ENCODE measurements around the gene CPLX3. TPM values are rescaled to one million over a fixed set of nuclear protein-coding genes. Genes with fewer than 3 reads are reported as not detected.

CPLX3 gene
- total RNA-seq, 4 donors from 2014 or later, result not detected

GRCh38 chr15:74786551-74787165, 39.8 kb upstream of the CPLX3 start:
- ATAC-seq, result no peak

DNA sequence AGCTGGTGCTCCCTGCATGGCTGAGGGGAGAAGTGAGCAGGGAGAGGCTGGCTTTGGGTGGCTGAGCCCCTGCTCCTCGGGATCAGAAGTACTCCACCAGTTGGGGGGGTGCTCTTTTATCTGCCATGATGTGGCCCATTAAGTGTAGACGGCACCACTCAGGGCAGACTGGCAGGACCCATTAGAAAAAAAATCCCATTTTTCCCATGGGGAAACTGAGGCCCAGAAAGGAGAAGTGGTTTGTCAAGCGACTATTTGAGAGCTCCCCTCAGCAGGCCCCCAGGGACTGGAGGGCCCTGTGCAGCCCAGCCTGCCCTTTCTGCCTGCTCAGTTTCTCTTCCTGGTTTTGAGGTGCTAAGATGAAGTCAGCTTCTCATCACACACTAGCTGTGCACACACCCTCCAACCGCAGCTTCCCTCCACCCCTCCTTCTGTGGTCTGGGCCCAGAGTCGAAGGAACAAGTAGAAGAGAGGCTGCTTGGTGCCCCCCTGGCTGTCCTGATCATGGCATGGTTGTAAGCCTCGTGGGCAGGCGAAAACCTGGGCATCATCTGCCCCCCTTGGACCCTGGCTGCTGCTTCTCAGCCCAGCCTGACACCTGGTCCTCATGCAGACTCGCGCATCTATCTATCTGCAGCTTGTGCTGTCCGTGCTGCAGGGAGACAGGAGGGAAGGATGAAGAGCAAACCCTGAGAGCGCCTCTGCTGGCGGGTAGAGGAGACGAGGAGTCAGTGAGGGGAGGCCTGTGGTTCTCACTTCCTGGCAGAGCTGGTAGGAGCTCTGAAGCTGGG, 39.0 kb upstream of the CPLX3 start:
- H3K27ac ChIP-seq, result peak overlapping the region in 3 of 4 donors; percentile 56 to 87 (median 68)
- ATAC-seq, result peak; percentile 57
- H3K4me3 ChIP-seq, result no peak overlapping the region
- peak in 1 of 4 experiments; percentile 24 for TF ChIP-seq CTCF (IDR thresholded peaks at IDR 0.05)
- TF ChIP-seq POLR2A (IDR thresholded peaks at IDR 0.05), result no peak
- peaks cover 0 to 100% (median 69%) of the 10 kb centered on the region in 3 donors for H3K4me1 ChIP-seq
- H3K9me3 ChIP-seq, result no peaks in the 10 kb centered on the region
- no peaks in the 10 kb centered on the region for H3K36me3 ChIP-seq
- no peaks in the 10 kb centered on the region for H3K27me3 ChIP-seq
- 44 to 64% methylated on average over 3 to 7 of the region's 13 CpGs for WGBS, 2 donors (ENCODE audit: low coverage in 1 of 2)

More at GRCh38 chr15:74786551-74787165, 39.8 kb upstream of the CPLX3 start:
- Histone ChIP-seq H3K27me3 (no peaks in the 10 kb centered on the region), H3K36me3 (no peaks in the 10 kb centered on the region), H3K4me3 (no peak overlapping the region), H3K9me3 (no peaks in the 10 kb centered on the region), H3K4me1 (peaks cover 0 to 94% (median 70%) of the 10 kb centered on the region in 3 donors), H3K27ac (peak overlapping the region in 3 of 4 donors; percentile 56 to 87 (median 68))
- no peak for TF ChIP-seq POLR2AphosphoS5 (IDR thresholded peaks at IDR 0.05)
- no peak for TF ChIP-seq CTCF (IDR thresholded peaks at IDR 0.05)
- TF ChIP-seq POLR2A (IDR thresholded peaks at IDR 0.05), result no peak
- TF ChIP-seq EP300 (IDR thresholded peaks at IDR 0.05), result no peak
- WGBS, 2 donors (ENCODE audit: low coverage in 1 of 2), result 43% methylated on average over 1 of the region's 7 CpGs; no CpG with 5 or more reads in 1 of the 2 donors

GRCh38 chr15:74788042-74788682, 38.3 kb upstream of the CPLX3 start:
- no peak for ATAC-seq
- H3K4me3 ChIP-seq, result no peak overlapping the region
- H3K27ac ChIP-seq, result peak overlapping the region in 3 of 4 donors; percentile 56 to 87 (median 68)
- no peaks in the 10 kb centered on the region for H3K9me3 ChIP-seq
- no peaks in the 10 kb centered on the region for H3K36me3 ChIP-seq
- TF ChIP-seq POLR2AphosphoS5 (IDR thresholded peaks at IDR 0.05) (no peak), EP300 (IDR thresholded peaks at IDR 0.05) (no peak), CTCF (IDR thresholded peaks at IDR 0.05) (no peak), POLR2A (IDR thresholded peaks at IDR 0.05) (no peak)
- WGBS, 2 donors (ENCODE audit: low coverage in 1 of 2), result 53 to 67% methylated on average over 2 to 5 of the region's 7 CpGs
- H3K27me3 ChIP-seq, result no peaks in the 10 kb centered on the region
- H3K4me1 ChIP-seq, result peaks cover 0 to 100% (median 68%) of the 10 kb centered on the region in 3 donors

GRCh38 chr15:74788683-74789151, 37.7 kb upstream of the CPLX3 start:
- H3K27me3 ChIP-seq, result no peaks in the 10 kb centered on the region
- H3K4me1 ChIP-seq, result peaks cover 0 to 100% (median 66%) of the 10 kb centered on the region in 3 donors
- H3K9me3 ChIP-seq, result no peaks in the 10 kb centered on the region
- peak overlapping the region in 3 of 4 donors; percentile 56 to 87 (median 70) for H3K27ac ChIP-seq
- no peak for ATAC-seq
- H3K4me3 ChIP-seq, result no peak overlapping the region
- no peaks in the 10 kb centered on the region for H3K36me3 ChIP-seq
- WGBS, 2 donors (ENCODE audit: low coverage in 1 of 2), result 59% methylated on average over 4 of the region's 9 CpGs; no CpG with 5 or more reads in 1 of the 2 donors
- TF ChIP-seq EP300 (IDR thresholded peaks at IDR 0.05) (no peak), POLR2AphosphoS5 (IDR thresholded peaks at IDR 0.05) (no peak), CTCF (IDR thresholded peaks at IDR 0.05) (no peak), POLR2A (IDR thresholded peaks at IDR 0.05) (no peak)

Measured in gastroesophageal sphincter (tissue), 4 donors.